GM15510 (cell line): ENCODE measurements around the gene PTPN18.

ENCODE experiments used
- POLR2A ChIP-seq: IDR thresholded peaks from 3 replicates; pipeline ENCODE4 v1.6.1; 2011; ENCODE audit warnings: borderline replicate concordance; ENCODE audit not compliant: insufficient read length; ENCODE audit errors: extremely low read depth

Gene PTPN18

GRCh38 chr2:130380096-130380934, 24.5 kb downstream of the PTPN18 start:
- TF ChIP-seq POLR2A, result no peak

GRCh38 chr2:130381145-130381544, 25.3 kb downstream of the PTPN18 start:
- TF ChIP-seq POLR2A, result no peak

- no peak for TF ChIP-seq POLR2A
Measured at GRCh38 chr2:130381619-130382018, 25.8 kb downstream of the PTPN18 start.

GRCh38 chr2:130382313-130382917, 26.6 kb downstream of the PTPN18 start:
- TF ChIP-seq POLR2A, result no peak

- no peak for TF ChIP-seq POLR2A
Measured at GRCh38 chr2:130385709-130386108, 29.9 kb downstream of the PTPN18 start.

- TF ChIP-seq POLR2A, result no peak
Measured at GRCh38 chr2:130387071-130387400, 31.2 kb downstream of the PTPN18 start.

- TF ChIP-seq POLR2A, result no peak
Measured at GRCh38 chr2:130387804-130388203, 31.9 kb downstream of the PTPN18 start.

GRCh38 chr2:130388221-130388907, 32.5 kb downstream of the PTPN18 start:
- TF ChIP-seq POLR2A, result no peak

- TF ChIP-seq POLR2A, result no peak
Measured at GRCh38 chr2:130389358-130389757, 33.5 kb downstream of the PTPN18 start.

- no peak for TF ChIP-seq POLR2A
Measured at GRCh38 chr2:130389783-130390182, 33.9 kb downstream of the PTPN18 start.

- TF ChIP-seq POLR2A, result no peak
Measured at GRCh38 chr2:130390460-130391057, 34.7 kb downstream of the PTPN18 start.

- peak; percentile 47 for TF ChIP-seq POLR2A
Measured at GRCh38 chr2:130391058-130391871, 35.4 kb downstream of the PTPN18 start.

GRCh38 chr2:130391872-130392670, 36.2 kb downstream of the PTPN18 start:
- no peak for TF ChIP-seq POLR2A
